Erythroblast (primary cell): ENCODE data around the gene ELOVL1.

Experiments used
- GATA1 ChIP-seq: IDR thresholded peaks from 2 replicates; pipeline ENCODE4 v1.6.1; 2011; ENCODE audit warnings: low read depth, mild to moderate bottlenecking, control low read depth, low read length, moderate library complexity
- POLR2A ChIP-seq: IDR thresholded peaks from 2 replicates; pipeline ENCODE4 v1.6.1; 2011; ENCODE audit warnings: mild to moderate bottlenecking, low read length

DNA sequence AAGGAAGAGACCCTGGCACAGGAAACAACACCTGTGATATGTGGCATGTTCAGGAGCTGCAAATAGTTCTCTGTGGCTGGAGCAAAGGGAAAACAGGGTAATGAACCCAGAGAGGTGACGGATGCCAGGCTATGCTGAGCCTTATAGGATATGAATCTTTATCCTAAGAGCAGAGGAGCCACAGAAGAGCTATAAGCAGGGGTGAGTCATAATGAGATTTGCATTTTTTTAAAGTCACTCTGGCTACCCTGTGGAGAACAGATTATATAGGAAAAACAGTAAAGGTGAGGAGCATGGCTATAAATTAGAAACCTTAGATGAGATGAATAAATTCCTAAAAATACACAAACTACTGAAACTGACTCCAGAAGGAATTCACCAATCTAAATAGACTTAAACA, 43.0 kb downstream of the ELOVL1 start:
- no peak for TF ChIP-seq POLR2A
- no peak for TF ChIP-seq GATA1
